T-helper 1 cell treated with Interleukin-12 subunit alpha and Interleukin-12 subunit beta and Interleukin-4 antibody, amounts not matched to agents 30 μg/mL and 1 μg/mL, for 36 hours (primary cell): ENCODE results near the gene ATXN1.

Experiments
- H3K27ac Mint-ChIP-seq: one replicate; pipeline ENCODE4 v1.8.0; 2021; ENCODE audit warnings: mild to moderate bottlenecking, mixed read lengths
- H3K27me3 Mint-ChIP-seq: one replicate; pipeline ENCODE4 v1.8.0; 2021; ENCODE audit warnings: low read depth, mixed read lengths
- H3K36me3 Mint-ChIP-seq: one replicate; pipeline ENCODE4 v1.8.0; 2021; ENCODE audit warnings: low read depth, mixed read lengths
- H3K4me1 Mint-ChIP-seq: one replicate; pipeline ENCODE4 v1.8.0; 2021; ENCODE audit warnings: low read depth, mixed read lengths
- H3K4me3 Mint-ChIP-seq: one replicate; pipeline ENCODE4 v1.8.0; 2021; ENCODE audit warnings: mild to moderate bottlenecking, moderate library complexity, mixed read lengths
- H3K9me3 Mint-ChIP-seq: one replicate; pipeline ENCODE4 v1.8.0; 2021; ENCODE audit warnings: mixed read lengths

The ATXN1 gene

DNA sequence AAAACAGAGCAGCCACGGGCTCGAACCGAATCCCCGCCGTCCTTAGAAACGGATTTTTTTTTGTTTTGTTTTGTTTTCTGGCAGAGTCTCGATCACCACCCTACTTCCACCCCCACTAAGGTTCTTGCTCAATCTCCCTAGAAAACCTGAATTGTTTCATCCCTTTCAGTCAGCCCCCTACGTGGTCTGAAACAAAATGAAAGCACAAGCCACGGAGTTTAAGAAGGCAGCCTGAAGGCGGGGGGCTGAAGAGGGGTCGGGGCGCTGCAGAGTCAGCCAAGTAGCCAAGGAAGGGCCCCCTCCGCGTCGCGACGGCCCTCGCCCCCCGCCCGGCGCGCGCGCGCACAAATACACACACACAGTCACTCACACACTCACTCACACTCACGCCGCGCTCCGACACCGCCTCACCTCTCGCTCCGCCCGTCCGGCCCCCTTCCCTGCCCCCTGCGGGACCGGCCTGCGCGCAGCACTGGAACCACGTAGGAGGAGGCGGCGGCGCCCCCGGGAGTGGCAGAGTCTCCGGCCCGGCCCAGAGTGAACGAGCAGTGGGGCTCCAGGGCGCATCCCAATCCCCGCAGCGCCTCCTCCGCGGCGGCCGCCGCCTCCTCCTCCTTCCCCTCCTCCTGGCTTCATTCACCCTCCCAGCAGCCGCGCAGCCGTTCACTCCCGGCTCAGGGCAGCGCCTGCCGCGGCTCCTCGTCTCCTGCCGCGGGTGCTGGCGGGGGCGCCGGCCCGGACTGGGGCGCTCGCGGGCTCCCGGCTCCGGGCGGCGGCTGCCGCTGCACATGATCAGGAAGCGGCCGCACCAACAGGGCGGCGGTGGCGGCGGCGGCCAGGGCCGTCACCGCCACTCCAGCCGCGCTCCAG lies 1.4 kb downstream of the ATXN1 start:
- Mint-ChIP-seq H3K4me1 (peaks cover 56% of the 10 kb centered on the region), H3K36me3 (peaks cover 29% of the 10 kb centered on the region), H3K9me3 (no peaks in the 10 kb centered on the region), H3K27me3 (no peaks in the 10 kb centered on the region), H3K4me3 (peak overlapping the region; percentile 92), H3K27ac (peak overlapping the region; percentile 87)

DNA sequence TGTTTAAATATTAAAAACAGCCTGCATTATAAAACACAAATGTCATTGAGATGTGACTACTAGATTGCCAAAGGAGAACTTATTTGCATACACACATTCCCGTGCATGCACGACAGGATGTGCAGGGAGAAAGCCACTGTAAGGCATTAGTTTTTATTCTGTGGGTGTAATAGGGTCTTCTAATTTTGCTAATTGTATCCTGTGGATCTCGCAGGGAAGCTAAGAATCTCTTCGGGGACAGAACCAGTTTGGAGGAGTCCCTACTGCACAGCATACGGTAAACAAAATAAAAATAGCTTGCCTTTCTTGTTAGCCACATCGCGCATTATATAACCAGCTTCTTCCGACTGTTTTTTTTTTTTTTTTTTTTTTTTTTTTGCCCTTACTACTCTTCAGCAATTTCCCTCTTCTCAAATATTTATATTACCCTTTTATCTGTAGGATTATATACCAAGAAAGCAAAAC lies 2.0 kb downstream of the ATXN1 start:
- Mint-ChIP-seq H3K27me3 (no peaks in the 10 kb centered on the region), H3K27ac (peak overlapping the region; percentile 87), H3K4me3 (peak overlapping the region; percentile 92), H3K4me1 (peaks cover 58% of the 10 kb centered on the region), H3K9me3 (no peaks in the 10 kb centered on the region), H3K36me3 (peaks cover 35% of the 10 kb centered on the region)

DNA sequence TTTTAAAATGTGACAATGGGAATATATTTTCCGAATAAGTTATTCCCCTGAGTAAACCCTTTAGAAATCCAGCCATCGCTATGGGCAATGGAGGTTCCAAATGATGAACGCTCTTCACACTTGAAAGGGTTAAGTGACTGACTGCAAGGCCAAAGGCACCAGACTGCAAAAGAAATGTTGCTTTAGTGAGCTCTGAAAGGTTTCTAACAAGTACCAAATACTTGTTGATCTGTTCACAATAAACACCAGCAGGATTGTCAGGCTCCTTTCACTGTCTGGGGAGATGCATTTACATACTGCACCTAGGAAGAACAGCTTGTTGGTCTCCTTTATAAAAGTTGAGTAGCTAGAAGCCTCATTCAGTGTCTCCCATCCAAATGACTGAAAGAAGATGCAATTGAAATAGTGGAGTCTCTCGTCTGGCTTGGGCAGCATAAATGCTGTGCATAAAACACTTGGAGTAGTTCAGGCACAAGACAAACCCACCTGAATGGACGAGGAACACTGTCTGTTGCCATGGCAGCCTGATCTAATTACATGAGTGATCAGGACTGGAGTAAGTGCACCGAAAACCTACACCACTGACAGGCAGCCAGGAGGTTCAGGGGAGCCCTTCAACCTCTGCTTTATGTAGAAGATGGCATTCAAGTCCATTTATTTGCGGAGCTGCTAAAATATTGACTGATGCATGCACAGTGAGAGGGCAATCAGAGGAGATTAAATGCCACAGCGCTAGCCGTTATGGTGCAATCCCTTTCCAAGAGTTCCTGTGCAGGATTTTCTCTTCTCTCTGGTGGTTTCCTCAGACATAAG lies 2.9 kb downstream of the ATXN1 start:
- peaks cover 56% of the 10 kb centered on the region for H3K4me1 Mint-ChIP-seq
- H3K36me3 Mint-ChIP-seq = peaks cover 38% of the 10 kb centered on the region
- peak overlapping the region; percentile 92 for H3K4me3 Mint-ChIP-seq
- H3K27ac Mint-ChIP-seq = peak overlapping the region; percentile 87
- no peaks in the 10 kb centered on the region for H3K27me3 Mint-ChIP-seq
- H3K9me3 Mint-ChIP-seq = no peaks in the 10 kb centered on the region

DNA sequence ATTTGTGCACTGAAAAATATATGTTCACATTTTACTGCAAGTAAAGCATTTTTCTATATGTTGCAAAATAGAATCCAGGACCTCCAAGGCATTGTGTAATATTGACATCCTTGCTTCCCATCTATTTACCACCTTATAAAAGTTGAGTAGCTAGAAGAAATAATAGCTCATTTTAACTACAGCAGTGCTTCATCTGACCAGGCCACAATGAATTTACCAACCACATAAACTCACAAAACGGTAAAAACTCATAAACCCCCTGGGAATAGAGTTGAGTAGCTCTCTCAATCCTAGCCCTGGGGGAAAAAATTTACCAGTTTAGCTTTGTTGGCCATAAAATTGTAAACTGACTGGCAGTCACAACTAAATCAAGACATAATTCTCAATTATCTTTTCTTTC lies 3.9 kb downstream of the ATXN1 start:
- peaks cover 46% of the 10 kb centered on the region for H3K36me3 Mint-ChIP-seq
- H3K4me3 Mint-ChIP-seq = no peak overlapping the region
- peaks cover 60% of the 10 kb centered on the region for H3K4me1 Mint-ChIP-seq
- no peaks in the 10 kb centered on the region for H3K9me3 Mint-ChIP-seq
- no peak overlapping the region for H3K27ac Mint-ChIP-seq
- no peaks in the 10 kb centered on the region for H3K27me3 Mint-ChIP-seq

DNA sequence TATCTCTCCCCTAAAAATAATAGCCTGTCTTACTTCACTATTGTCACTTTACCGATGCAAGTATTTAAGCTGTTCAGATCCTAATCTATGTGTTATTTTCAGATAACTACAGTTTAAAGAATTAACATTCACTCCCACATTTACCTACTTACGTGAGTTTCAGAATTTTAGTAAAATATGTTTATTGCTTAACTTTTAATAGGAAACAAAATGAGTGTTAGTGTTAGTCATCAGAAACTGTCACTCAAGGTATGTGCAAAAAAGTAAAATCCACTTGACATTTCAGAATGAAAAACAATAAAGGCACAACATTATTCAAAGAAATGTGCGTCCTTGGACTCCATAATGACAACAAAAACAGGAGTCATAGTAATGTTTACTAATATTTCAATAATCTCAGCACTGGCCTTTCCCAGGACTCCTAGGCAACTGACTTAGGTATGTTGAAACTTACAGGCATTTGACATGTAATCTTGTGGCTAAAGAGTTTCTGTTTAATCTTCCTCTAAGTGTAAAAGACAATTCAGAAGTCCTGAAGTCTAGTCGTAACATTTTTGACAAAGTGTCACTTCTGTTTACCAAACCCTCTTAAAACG lies 4.5 kb downstream of the ATXN1 start:
- no peaks in the 10 kb centered on the region for H3K9me3 Mint-ChIP-seq
- H3K4me1 Mint-ChIP-seq = peaks cover 60% of the 10 kb centered on the region
- no peak overlapping the region for H3K27ac Mint-ChIP-seq
- H3K4me3 Mint-ChIP-seq = no peak overlapping the region
- H3K27me3 Mint-ChIP-seq = no peaks in the 10 kb centered on the region
- H3K36me3 Mint-ChIP-seq = peaks cover 49% of the 10 kb centered on the region

DNA sequence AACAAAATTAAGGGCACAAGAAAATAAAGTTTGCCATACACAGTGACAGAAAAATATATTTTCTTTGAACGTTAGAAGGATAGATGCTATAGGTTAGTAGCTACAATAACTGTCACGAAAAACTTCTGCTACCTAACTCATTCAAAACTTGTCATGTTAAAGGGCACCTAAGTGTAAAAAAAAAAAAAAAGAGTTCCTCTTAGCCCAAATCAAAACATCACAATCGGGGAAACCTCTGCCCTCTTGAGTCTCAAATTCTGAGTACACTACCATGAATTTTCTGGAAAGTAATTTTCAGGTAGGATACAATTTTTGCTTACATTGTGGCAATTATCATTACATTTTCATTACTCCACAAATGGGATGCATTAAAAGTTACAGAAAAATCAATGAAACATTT lies 5.7 kb downstream of the ATXN1 start:
- Mint-ChIP-seq H3K4me1 (peaks cover 62% of the 10 kb centered on the region), H3K36me3 (peaks cover 55% of the 10 kb centered on the region), H3K27ac (no peak overlapping the region)

DNA sequence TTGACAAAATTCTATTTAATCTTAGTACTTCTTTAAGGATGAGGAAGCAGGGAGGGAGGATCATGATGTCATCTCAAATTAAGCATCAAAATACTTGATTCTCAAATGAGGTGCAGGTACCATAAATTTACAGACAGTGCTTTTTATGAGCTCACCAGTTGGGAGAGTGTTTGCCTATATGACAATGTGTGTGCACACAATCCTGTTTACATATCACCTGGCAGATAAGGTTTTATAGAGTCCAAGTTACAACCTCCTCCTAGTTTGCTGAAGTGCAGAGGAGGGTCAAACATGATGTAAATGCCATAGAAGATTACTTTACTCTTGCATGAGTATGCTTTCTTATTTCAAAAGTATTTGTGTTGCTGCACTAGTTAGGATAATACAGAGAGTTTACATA lies 6.4 kb downstream of the ATXN1 start:
- Mint-ChIP-seq H3K27ac (no peak overlapping the region), H3K9me3 (no peaks in the 10 kb centered on the region), H3K27me3 (no peaks in the 10 kb centered on the region), H3K4me3 (no peak overlapping the region), H3K4me1 (peaks cover 65% of the 10 kb centered on the region), H3K36me3 (peaks cover 60% of the 10 kb centered on the region)

More for the DNA sequence above, 5.7 kb downstream of the ATXN1 start:
- H3K9me3 Mint-ChIP-seq = no peaks in the 10 kb centered on the region
- no peaks in the 10 kb centered on the region for H3K27me3 Mint-ChIP-seq
- H3K4me3 Mint-ChIP-seq = no peak overlapping the region

DNA sequence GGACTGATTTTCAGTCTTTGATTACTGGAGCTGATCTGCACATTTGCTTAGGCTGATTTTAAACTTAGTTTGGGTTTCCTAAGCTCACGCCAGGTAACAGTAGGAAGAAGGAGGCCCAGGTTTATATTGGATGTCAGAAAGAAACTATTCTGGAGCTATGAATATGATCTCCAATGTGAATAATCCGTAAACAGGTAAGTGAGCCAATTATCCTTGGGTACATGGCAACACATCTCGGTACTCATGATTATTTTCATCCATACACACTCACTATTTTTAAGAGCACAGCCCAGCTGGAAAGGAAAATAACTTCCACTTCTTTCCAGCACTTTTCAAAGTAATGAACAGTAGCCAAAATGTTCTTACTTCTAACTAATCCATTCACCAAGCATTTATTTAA lies 7.0 kb downstream of the ATXN1 start:
- H3K4me1 Mint-ChIP-seq = peaks cover 68% of the 10 kb centered on the region
- H3K9me3 Mint-ChIP-seq = no peaks in the 10 kb centered on the region
- no peak overlapping the region for H3K27ac Mint-ChIP-seq
- H3K4me3 Mint-ChIP-seq = no peak overlapping the region
- peaks cover 63% of the 10 kb centered on the region for H3K36me3 Mint-ChIP-seq
- H3K27me3 Mint-ChIP-seq = no peaks in the 10 kb centered on the region

DNA sequence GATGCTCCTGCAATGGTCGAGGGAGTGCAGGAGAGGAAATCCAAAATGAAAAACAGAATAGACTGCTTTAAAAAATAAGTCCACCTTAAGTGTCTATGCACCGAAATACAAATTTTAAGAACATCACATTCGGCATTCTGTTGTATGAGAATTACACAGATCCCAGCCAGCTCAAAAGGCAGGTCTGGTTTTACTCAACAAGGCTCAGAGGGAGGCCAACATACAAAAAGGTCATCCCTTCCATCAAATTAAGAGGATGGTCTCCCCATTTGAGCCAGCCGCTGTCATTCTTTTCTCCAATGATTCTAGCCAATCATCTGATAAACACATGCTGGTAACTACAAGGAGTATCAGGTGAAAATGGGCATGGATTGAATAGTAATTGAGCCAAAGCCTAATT lies 7.9 kb downstream of the ATXN1 start:
- Mint-ChIP-seq H3K4me1 (peaks cover 63% of the 10 kb centered on the region), H3K4me3 (no peak overlapping the region), H3K9me3 (no peaks in the 10 kb centered on the region), H3K27ac (no peak overlapping the region), H3K27me3 (no peaks in the 10 kb centered on the region), H3K36me3 (peaks cover 69% of the 10 kb centered on the region)

DNA sequence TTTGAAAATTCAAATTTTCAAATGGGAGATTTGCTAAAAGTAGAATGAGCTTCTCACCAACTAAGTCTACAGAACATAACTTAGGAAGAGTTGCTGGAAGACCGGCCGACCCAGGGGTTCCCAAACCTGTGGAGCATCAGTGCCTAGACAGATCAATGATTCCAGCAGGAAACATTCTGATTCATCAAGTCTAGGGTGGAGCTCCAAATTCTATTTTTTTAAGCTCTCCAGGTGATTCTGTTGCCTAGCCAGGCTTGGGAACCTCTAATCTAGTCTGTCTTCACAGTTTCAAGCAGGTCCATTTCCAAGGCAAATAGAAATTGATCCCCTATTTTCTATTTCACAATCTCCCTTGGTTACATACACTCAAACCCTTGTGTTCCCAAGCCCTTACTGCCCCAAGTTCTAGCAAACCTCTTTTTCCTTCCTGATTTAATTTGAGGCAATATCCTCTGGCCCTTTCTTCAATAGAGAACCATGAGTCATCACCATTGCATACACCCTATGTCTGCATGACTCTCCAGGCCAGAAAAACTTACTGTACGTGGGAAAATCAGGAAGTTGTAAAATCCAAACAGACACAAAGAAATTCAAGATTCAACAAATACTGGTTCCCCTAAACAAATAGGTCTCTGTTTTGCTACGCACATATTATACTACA lies 8.9 kb downstream of the ATXN1 start:
- no peaks in the 10 kb centered on the region for H3K27me3 Mint-ChIP-seq
- peaks cover 67% of the 10 kb centered on the region for H3K36me3 Mint-ChIP-seq
- H3K4me3 Mint-ChIP-seq = no peak overlapping the region
- H3K4me1 Mint-ChIP-seq = peaks cover 61% of the 10 kb centered on the region
- H3K9me3 Mint-ChIP-seq = no peaks in the 10 kb centered on the region
- H3K27ac Mint-ChIP-seq = no peak overlapping the region

DNA sequence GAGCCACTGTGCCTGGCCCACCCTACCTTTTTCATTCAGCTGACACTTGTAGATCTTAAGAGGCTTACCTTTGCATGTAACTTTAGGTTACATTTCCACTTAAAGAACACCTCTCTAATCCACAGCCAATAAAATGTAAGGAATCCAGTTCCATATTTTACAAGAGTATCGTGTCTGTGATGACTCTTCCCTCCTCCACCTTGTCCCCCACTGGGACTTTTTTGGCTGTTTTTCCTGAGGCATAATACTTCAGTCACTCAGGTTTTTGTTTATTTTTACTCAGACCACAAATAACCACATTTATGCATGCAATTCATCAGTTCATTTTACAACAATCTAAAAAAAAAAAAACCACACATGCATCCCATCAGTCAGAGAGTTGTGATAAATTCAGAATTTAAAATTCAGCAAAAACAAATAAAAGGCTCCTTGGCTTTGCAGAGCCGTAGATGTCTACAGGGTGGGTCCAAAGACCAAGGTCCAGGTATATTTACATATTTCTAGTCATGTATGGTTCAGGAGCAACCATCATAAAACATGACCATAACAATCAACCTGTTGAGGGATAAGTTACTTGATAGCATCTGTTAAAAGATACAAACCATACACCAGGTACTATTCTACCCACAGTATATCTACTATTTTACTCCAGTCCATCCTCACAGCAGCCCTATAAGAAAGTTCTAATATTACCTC lies 9.9 kb downstream of the ATXN1 start:
- Mint-ChIP-seq H3K27ac (no peak overlapping the region), H3K4me1 (peaks cover 54% of the 10 kb centered on the region), H3K36me3 (peaks cover 64% of the 10 kb centered on the region), H3K27me3 (no peaks in the 10 kb centered on the region), H3K9me3 (no peaks in the 10 kb centered on the region), H3K4me3 (no peak overlapping the region)

DNA sequence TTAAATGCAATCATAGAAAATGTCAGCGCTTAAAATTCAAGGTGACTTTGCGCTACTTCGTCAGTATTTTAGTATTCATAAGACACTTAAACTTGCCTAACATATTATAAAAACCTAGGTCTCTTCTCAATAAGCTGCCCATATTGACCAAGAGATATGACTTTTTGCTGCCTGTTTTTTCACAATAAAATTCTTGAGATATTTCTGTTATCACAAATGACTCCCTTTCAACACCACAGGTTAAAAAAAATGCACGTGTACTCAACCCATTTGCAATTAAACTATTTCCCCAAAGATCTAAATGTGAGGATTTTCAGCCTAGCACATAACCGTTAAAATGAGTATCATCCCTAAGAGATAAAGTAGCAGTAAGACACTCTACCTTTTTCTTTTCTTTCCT lies 10.7 kb downstream of the ATXN1 start:
- H3K9me3 Mint-ChIP-seq = no peaks in the 10 kb centered on the region
- peaks cover 55% of the 10 kb centered on the region for H3K4me1 Mint-ChIP-seq
- no peaks in the 10 kb centered on the region for H3K27me3 Mint-ChIP-seq
- H3K36me3 Mint-ChIP-seq = peaks cover 67% of the 10 kb centered on the region
- no peak overlapping the region for H3K27ac Mint-ChIP-seq
- H3K4me3 Mint-ChIP-seq = no peak overlapping the region

DNA sequence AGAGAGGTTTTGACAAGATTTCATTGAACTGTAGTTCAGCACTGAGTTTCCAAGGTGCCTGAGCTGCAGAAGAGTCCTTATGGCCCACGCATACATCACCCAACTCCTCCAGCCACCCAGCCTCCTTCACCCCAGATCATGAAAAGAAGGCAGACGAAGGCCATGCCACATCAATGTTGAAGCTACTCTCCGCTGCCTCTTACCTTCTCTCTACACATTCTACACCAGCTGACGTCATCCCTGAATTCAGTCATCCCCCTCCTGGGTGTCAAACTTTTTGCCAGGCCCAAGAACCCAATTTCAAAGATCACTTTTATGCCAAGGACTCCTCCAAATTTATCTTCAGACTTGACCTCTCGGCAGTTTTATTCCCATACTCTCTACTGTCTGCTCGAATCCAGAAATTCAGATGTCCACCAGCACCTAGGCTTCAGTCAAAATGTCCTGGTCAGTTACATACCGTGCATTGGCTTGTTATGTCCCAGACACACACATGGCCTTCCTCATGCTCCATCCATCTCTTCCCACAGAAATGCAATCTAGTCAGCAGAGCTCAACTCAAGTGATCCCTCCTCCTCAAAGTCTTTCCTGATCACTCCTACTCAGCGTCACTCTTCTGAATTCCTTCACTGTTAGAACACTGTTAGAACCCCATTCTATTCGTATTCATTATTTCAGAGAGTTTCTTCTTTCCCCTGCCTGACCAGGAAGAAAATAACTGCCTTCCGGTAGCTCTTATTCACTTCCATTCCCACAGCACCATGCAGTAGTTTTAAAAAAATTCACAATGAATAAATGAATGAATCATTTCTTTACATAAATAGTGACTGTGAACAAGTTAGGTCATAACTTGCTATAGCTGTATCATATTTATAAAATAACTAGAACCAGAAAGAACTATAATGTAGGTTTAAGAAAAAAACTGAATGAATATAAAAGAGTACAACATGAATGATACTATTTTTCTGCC lies 11.5 kb downstream of the ATXN1 start:
- no peaks in the 10 kb centered on the region for H3K9me3 Mint-ChIP-seq
- no peaks in the 10 kb centered on the region for H3K27me3 Mint-ChIP-seq
- H3K4me1 Mint-ChIP-seq = peaks cover 54% of the 10 kb centered on the region
- no peak overlapping the region for H3K27ac Mint-ChIP-seq
- H3K4me3 Mint-ChIP-seq = no peak overlapping the region
- H3K36me3 Mint-ChIP-seq = peaks cover 67% of the 10 kb centered on the region
